Cerebellar nuclear complex (tissue), 1 donor: ENCODE data around the gene RHOU.
"Not testable (repeated sequence)": the region's sequence is repeated elsewhere in the genome, so short reads cannot be mapped to it uniquely, and the experiment has no call there.

ENCODE experiments used
- DNase-seq, 2 experiments: peaks; one replicate each; lab custom pipeline; 2025; lab: John Stamatoyannopoulos, UW

RHOU gene

DNA sequence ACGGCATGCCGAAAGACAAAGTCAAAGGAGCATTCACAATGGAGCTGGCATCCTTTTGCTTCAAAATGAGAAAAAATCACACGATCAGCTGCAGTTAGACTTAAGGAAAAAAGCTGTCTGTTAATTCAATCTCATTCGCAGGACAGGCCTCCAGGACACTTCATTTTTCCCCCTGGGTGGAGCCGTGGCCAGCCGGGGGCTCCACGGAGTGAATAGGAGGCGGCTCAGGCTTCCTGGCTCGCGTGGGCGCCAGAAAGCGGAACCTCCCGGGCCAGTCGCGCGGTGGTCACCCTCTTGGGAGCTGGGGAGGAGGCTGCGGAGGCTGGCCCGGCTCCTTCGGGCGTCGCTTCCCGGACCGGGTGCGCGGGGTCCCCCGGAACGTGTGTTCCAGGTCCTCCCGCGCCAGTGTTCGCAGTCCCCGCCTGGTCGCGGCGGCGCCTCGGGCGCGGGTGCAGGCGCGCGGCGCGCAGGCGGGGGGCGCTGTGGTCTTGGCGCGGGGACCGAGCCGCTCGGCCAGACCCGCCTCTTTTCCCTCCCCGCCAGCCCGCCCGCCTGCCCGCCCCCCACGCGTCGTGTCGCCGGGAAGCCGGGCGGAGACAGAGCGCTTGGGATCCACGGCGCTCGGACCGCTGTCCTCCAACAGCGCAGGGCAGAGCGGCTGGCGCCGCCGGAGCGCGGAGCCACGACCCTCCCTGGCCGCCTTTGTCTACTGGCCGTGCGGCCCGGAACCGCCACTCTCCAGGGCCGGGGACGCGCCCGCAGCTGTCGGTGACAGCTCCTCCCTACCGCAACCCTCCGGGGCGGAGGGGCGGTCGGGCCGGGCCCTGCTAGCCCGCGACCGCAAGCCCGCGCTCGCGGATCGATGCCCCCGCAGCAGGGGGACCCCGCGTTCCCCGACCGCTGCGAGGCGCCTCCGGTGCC, at the start of gene RHOU:
RHOU (plus strand) TSS at position 599 of the 921 bp plus-strand sequence; CDS start at position 863, 264 bp downstream.
- DNase-seq, result no peak

DNA sequence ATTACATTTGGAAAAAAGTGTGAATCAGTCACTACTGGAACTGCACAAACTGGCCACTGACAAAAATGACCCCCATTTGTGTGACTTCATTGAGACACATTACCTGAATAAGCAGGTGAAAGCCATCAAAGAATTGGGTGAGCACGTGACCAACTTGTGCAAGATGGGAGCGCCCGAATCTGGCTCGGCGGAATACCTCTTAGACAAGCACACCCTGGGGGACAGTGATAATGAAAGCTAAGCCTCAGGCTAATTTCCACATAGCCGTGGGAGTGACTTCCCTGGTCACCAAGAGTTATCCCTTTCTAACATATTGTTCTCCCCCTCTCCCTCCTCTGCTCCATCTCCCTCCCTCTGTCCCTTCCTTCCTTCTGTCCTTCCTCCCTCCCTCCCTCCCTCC, 47.7 kb upstream of the RHOU start:
- DNase-seq, result no peak

GRCh38 chr1:228689255-228689654, 46.0 kb upstream of the RHOU start:
- DNase-seq, result no peak

DNA sequence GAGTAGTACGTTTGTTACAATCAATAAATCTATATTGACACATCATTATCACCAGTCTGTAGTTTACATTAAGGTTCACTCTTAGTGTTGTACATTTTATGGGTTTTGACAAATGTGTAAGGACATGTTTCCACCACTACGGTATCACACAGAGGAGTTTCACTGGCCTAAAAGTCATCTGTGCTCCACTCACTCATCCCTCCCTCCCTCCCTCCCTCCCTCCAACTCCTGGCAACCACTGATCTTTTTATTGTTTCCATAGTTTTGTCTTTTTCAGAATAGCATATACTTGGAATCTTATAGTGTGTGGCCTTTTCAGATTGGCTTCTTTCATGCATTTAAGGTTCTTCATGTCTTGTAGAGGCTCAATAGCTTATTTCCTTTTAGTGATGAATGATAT, 44.1 kb upstream of the RHOU start:
- DNase-seq, result no peak

DNA sequence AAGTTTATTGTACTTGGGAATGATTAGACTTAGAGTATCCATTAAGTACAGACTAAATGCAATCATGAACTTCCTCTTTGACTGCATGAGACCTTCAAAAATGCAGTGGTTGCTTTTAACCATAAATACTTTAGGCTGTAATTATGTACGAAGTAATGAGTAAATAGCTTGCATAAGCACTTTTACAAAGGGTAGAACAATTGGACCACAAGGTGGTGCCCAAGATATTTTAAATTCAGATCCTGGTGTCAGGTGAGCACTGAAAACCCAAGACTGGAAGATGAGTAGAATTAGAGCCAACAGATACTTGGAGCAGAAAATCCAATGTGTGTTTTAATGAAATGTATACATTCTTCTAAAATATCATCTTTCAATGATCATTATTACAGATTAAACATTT, 43.4 kb upstream of the RHOU start:
- DNase-seq, result no peak

DNA sequence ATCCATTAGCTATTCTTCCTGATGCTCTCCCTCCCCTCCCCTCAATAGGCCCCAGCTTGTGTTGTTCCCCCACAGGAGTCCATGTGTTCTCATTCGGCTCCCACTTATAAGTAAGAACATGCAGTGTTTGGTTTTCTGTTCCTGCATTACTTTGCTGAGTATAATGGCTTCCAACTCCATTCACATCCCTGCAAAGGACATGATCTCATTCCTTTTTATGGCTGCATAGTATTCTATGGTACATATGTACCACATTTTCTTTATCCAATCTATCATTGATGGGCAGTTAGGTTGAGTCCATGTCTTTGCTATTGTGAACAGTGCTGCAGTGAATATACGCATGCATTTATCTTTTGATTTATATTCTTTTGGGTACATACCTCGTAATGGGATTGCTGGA, 40.8 kb upstream of the RHOU start:
- not testable (repeated sequence) for DNase-seq

DNA sequence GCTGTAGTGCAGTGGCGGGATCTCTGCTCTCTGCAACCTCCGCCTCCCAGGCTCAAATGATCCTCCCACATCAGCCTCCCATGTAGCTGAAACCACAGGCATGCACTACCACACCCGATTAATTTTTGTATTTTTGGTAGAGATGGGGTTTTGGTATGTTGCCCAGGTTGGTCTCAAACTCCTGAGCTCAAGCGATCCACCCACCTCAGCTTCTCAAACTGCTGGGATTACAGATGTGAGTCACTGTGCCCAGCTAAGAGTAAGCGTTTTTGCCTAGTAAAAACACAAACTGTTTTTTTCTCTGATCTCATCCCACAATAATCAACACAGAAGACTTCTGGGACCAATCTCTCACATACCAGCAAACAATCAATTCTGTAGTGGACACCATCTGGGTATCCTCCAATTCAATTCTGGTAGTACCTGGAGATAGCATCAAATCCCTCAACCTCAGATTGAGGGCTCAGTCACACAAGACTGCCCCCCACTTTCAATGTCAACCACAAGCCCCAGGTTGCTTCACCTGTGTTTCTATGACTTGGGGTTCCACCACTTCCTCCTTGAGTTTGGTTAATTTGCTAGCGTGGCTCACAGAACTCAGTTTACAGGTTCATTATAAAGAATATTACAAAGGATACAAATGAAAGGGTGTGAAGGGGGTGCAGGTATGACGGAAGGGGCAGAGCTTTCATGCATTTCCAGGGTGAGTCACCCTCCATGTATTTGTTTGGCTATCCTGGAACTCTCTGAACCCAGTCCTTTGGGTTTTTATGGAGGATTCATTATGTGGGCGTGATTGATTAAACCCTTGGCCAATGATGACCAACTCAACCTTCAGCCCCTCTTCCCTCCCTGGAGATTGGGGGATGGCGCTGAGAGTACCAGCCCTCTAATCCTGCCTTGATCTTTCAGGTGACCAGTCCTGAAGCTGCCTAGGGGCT, 40.0 kb upstream of the RHOU start:
- no peak for DNase-seq

- no peak for DNase-seq
Observed at GRCh38 chr1:228697207-228698016, 37.9 kb upstream of the RHOU start.

DNA sequence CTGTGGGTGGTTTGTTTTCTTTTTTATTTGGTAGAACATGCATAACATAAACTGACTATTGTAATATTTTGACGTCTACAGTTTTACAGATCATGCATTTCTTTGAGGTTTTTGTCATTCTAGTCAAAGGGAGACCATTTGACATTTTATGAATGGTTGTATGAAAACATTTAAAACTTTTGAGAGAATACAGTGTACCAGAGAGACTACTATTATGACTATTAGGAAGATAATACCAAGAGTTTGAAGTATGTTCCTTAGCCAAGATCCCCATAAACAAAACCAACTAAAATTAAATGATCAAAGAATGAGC, 37.3 kb upstream of the RHOU start:
- DNase-seq, result no peak

- DNase-seq, result no peak
Observed at GRCh38 chr1:228702433-228702832, 32.8 kb upstream of the RHOU start.

GRCh38 chr1:228706305-228706704, 29.0 kb upstream of the RHOU start:
- no peak for DNase-seq

GRCh38 chr1:228717081-228717480, 18.2 kb upstream of the RHOU start:
- no peak for DNase-seq

GRCh38 chr1:228721407-228721806, 13.9 kb upstream of the RHOU start:
- no peak for DNase-seq

- DNase-seq, result no peak
Observed at GRCh38 chr1:228723287-228723686, 12.0 kb upstream of the RHOU start.

- DNase-seq, result no peak
Observed at GRCh38 chr1:228723921-228724320, 11.4 kb upstream of the RHOU start.

GRCh38 chr1:228725178-228725577, 10.1 kb upstream of the RHOU start:
- no peak for DNase-seq

DNA sequence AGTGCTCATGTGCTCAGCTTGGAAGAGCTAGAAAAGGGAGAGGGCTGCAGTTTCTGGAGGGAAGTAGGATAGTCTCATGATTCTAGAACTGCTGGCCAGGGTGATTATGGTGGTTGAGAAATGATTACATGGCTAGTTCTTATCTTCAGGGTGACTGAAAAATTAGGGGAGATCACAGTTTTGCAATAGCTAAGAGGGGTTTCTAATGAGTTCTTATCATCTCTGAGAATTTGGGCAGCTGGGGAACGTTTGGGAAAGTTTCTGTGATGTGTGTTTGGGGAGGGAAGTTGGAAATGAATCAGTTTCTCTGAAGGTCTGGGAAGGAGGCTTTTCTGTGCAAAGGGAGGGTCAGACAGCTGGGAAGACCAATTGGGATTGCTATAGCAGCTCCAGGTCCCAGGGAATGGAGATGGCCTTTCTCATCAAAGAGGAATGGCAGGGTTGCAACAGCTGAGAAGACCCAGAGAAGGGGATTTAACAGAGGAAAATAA, 7.6 kb upstream of the RHOU start:
- DNase-seq, result no peak

DNA sequence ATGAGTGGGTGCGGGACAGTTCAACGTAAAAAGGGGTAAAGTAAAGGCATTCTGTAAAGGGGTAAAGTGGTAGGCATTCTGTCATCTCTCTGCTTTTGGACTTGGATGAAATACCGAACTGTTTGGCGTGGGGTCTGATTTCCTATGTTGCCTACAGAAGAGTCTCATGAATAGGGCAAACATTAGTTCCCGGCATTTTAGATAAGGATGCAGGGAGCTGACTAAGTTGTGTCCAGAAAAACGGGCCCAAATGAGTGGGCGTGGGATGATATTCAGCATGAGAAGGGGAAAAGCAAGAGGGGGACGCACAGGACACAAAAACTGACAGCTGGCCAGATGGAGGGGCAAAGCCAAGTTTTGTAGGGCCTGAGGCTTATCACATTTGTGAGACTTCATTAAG, 2.9 kb upstream of the RHOU start:
- DNase-seq, result no peak

DNA sequence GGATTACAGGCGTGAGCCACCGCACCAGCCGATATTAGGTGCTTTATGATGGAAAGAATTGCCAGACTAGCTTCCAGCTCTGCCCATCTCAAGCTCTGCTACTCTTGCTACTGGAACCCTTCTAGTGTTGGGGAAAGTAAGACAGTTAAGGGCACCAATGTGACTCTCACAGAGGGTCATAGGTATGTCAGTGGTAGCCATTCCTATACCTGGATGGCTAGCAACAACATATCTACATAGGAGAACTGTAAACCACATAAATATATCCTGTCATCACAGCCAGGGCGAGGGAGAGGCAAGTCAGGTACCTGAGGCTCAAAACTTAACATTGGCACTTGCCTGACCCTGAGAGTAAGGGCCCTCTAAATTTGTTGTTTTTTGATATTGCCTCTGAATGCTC, 1.7 kb upstream of the RHOU start:
- no peak for DNase-seq

DNA sequence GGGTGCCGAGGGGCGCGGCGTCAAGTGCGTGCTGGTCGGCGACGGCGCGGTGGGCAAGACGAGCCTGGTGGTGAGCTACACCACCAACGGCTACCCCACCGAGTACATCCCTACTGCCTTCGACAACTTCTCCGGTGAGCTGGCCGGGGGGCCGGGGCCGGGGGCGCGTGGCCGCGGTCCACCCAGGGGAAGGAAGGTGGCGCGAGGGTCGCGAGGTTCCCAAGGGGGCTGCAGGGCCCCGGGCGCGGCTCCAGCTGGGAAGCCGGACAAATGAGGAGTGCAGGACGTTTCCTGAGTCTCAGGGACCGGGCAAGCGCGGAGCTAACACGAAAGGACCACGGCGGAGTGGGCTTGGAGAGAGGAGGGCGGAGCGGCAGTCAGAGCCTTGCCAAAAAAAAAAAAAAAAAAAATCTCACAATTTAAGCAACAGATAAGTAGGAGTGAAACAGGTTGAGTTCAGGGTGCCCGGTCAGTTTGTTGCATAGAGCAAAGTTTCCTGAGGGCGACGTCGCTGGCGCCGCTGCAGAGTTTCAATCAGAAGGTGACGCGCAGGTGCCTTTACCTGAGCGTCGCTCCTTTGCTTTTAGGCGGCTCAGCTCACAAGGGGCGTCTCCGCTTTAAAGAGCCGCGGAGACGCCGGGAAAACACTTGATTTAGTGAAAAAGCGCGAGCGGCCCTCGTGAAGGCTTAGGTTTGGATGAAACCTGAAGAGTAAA, 750 bp downstream of the RHOU start:
- DNase-seq, result no peak

- no peak for DNase-seq
Observed at GRCh38 chr1:228736844-228737445, 1.7 kb downstream of the RHOU start.
